GM18502 (cell line): ENCODE results near the gene NUDT16L1.

ENCODE experiments used
- ATAC-seq: cut with Tn5 transposase; IDR thresholded peaks from one replicate; pipeline ENCODE4 v1.9.1; 2021; ENCODE audit warnings: mild to moderate bottlenecking; ENCODE audit not compliant: unreplicated experiment, poor library complexity

NUDT16L1 gene

GRCh38 chr16:4681471-4682083, 11.8 kb upstream of the NUDT16L1 start:
- no peak for ATAC-seq

- no peak for ATAC-seq
Observed at GRCh38 chr16:4682084-4682591, 11.2 kb upstream of the NUDT16L1 start.

- ATAC-seq, result no peak
Observed at GRCh38 chr16:4682616-4683254, 10.6 kb upstream of the NUDT16L1 start.

- ATAC-seq, result no peak
Observed at GRCh38 chr16:4683255-4684057, 9.9 kb upstream of the NUDT16L1 start.

- ATAC-seq, result no peak
Observed at GRCh38 chr16:4684058-4684715, 9.2 kb upstream of the NUDT16L1 start.

GRCh38 chr16:4684763-4685162, 8.6 kb upstream of the NUDT16L1 start:
- ATAC-seq, result no peak

- ATAC-seq, result no peak
Observed at GRCh38 chr16:4685292-4685691, 8.1 kb upstream of the NUDT16L1 start.

- ATAC-seq, result no peak
Observed at GRCh38 chr16:4685776-4686496, 7.4 kb upstream of the NUDT16L1 start.

GRCh38 chr16:4686497-4687210, 6.7 kb upstream of the NUDT16L1 start:
- ATAC-seq, result no peak

GRCh38 chr16:4687416-4687815, 5.9 kb upstream of the NUDT16L1 start:
- ATAC-seq, result no peak

- ATAC-seq, result no peak
Observed at GRCh38 chr16:4687946-4688673, 5.3 kb upstream of the NUDT16L1 start.

- no peak for ATAC-seq
Observed at GRCh38 chr16:4688674-4689045, 4.7 kb upstream of the NUDT16L1 start.

GRCh38 chr16:4689091-4689671, 4.2 kb upstream of the NUDT16L1 start:
- no peak for ATAC-seq

- no peak for ATAC-seq
Observed at GRCh38 chr16:4689864-4690704, 3.3 kb upstream of the NUDT16L1 start.

GRCh38 chr16:4690946-4691665, 2.3 kb upstream of the NUDT16L1 start:
- ATAC-seq, result no peak

GRCh38 chr16:4691666-4692412, 1.5 kb upstream of the NUDT16L1 start:
- ATAC-seq, result no peak
